Peyer's patch (tissue), 4 donors: ENCODE data around the gene GPR152.

Experiments used
- POLR2A ChIP-seq, 2 donors: fragments of 450-650 bp; IDR thresholded peaks; one replicate each; pipeline ENCODE4 v1.5.1; 2017; ENCODE audit warnings: antibody characterized with exemption in 2 of 2, mild to moderate bottlenecking in 2 of 2, moderate library complexity in 2 of 2
- TF ChIP-seq, protein P1 (sequence below), 6 experiments: fragments of 450-650 bp in 4 of 6; fragments of 200-600 bp in 2 of 6; sonication (generic) in 1 of 6; IDR thresholded peaks; one replicate each; pipeline ENCODE4 v1.5.1; 2017 to 2019; ENCODE audit warnings: antibody characterized with exemption in 6 of 6, mild to moderate bottlenecking in 3 of 6, moderate library complexity in 1 of 6

DNA sequence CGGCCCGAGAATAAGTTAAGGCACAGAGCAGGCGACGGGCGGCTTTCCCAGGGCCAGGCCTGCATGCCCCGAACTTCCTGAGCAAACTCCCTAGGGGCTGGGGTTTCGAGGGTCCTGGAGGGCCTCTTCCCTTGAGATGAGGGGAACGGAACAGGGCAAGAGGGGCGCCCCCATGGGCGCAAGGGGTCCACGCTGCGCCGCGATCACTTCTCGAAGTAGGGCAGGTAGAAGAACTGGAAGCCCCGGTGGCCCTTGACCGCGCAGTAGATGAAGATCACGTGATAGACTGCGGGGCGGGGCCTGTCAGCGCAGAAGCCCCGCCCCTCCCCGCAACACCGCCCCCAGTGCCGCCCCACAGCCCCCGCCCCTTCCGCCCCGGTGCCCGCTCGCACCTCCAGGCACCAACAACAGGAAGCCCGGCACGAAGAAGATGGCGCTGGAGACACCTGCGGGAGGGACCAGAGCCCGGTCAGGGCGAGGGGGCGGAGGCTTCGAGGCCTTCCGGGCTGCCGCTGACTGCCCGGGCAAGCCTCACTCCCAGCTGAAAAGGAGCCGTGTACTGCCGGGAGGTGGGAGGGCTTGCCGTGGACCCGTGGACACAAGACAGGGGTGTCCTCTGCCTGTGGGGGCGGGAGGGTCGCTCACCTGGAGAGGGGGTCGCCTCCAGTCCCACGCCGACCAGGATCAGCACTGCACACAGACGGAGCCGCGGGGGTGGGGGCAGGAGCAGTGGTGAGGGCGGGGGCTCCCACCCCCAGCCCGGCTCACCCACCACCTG, 12.1 kb upstream of the GPR152 start:
- TF ChIP-seq, protein P1, sequence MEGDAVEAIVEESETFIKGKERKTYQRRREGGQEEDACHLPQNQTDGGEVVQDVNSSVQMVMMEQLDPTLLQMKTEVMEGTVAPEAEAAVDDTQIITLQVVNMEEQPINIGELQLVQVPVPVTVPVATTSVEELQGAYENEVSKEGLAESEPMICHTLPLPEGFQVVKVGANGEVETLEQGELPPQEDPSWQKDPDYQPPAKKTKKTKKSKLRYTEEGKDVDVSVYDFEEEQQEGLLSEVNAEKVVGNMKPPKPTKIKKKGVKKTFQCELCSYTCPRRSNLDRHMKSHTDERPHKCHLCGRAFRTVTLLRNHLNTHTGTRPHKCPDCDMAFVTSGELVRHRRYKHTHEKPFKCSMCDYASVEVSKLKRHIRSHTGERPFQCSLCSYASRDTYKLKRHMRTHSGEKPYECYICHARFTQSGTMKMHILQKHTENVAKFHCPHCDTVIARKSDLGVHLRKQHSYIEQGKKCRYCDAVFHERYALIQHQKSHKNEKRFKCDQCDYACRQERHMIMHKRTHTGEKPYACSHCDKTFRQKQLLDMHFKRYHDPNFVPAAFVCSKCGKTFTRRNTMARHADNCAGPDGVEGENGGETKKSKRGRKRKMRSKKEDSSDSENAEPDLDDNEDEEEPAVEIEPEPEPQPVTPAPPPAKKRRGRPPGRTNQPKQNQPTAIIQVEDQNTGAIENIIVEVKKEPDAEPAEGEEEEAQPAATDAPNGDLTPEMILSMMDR (IDR thresholded peaks at IDR 0.05), result peak in 1 of 6 experiments; percentile 9
- TF ChIP-seq POLR2A (IDR thresholded peaks at IDR 0.05), result peak; percentile 72 to 86
